Stimulated activated CD8-positive, alpha-beta memory T cell treated with anti-CD3 and anti-CD28 coated beads, Interleukin-7, amount 100 ng/mL, for 48 hours (primary cell): ENCODE results near the gene STK25.
"Not testable (repeated sequence)": the region's sequence is repeated elsewhere in the genome, so short reads cannot be mapped to it uniquely, and the experiment has no call there.

Experiments
- DNase-seq, 2 donors: peaks; one replicate each; pipeline ENCODE4 v3.0.0-alpha.2; 2020; ENCODE audit warnings: low read depth in 1 of 2; ENCODE audit errors: extremely low read depth in 1 of 2

STK25 gene

DNA sequence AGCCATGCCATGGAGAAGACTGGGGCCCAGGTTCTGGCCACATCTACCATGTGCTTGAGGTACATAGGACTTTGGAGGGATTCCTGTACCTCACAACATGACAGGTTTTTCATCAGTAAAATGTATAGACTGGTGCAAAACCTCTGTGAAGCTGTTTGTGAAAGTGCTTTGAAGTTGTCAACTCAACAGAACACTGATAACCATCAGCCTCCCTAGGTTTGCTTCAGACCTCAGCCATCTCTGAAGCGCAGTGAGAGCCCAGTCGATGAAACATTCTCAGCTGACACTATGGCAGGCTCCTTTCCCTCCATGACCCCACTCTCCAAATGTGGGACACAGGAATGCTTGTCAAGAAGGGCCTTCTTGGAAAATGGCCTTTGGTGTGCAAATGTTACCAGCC is 38.6 kb downstream of the STK25 start:
- no peak for DNase-seq

DNA sequence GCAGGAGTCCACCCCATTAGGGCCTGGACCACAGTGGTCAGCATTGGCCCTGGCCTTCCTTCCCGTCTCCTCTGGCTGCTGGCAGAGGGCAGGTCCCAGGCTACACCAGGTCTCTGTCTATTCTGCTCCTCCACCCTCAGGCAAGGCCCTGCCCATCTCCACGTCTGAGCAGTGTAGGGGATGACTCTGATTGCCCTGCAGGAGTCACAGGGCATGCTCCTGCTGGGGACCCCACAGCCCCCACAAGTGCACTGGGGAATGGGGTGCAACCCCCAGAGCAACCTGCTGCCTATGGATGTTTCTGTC is 40.0 kb downstream of the STK25 start:
- DNase-seq: no peak

GRCh38 chr2:241467777-241468475 is 40.5 kb downstream of the STK25 start:
- DNase-seq: no peak

DNA sequence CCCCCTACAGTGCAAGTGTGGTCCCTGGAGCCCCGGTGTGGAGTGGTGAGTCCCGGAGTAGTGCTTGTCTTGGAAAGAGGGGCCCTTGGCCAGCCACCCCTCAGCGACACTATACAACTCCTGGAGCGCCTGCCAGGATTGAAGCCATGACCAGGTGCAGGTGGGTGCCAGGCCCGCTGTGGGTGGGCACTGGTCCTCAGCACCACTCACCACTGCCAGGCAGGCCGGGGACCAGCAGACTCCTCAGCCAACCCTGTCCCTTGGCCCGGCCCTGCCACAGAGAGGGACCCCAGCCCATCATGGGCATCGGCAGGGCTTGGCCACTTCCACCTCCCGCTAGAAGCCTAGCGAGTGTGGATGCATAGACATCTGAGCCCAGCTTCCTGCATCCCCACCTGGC is 42.2 kb downstream of the STK25 start:
- DNase-seq: no peak

DNA sequence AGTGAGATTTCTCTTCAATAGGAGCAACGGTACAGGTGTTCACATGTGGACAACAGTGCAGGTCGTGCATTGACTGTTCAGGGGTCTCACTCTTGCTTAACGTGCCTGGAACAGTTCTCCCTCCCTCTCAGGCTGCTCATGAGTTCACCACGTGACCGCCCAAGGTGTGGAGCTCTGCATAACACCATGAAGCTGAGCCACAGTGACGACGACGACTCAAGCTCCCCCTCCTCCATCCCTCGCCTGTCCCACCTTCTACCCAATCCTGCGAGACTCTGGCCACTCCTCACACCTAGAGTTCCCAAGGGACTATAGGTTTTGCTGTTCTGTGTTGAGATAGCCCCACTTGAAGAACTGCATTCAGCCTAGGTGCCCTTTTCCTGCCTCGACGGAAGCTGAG is 42.8 kb downstream of the STK25 start:
- DNase-seq: no peak

DNA sequence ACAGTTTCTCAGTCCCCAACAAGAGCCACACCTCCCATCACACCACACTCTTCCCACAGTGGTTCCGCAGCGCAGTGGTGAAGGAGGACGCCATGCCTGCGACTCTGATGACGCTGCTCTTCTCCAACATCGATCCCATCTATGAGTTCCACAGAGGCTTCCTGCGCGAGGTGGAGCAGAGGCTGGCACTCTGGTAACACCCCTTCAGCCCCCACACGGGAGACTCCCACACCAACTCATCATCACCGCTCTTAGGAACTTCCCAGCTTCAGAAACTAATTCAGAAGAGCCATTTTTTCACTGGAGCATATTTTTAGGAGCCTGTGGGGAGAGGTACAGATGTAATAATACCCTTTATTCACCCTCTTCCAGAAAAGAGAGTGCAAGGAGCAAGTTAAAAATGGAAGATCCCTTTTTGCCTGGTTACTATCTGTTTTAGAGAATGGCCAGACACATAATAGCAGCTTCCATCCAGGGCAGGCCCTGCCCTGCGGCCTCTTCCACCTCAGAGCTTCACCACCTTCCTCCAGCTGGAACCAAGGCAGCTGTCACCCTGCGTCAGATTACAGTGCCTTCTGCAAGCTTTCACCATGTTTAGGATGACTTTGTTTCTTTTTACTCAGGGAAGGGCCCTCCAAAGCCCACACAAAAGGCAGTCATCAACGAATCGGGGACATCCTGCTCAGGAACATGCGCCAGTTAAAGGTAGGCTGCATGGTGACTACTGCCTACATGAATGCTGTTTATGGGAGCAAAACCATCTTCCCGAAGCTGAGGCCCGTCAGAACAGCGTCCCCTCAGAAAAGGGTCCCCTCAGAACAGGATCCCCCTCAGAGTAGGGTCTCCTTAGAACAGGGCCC is 44.9 kb downstream of the STK25 start:
- no peak for DNase-seq

DNA sequence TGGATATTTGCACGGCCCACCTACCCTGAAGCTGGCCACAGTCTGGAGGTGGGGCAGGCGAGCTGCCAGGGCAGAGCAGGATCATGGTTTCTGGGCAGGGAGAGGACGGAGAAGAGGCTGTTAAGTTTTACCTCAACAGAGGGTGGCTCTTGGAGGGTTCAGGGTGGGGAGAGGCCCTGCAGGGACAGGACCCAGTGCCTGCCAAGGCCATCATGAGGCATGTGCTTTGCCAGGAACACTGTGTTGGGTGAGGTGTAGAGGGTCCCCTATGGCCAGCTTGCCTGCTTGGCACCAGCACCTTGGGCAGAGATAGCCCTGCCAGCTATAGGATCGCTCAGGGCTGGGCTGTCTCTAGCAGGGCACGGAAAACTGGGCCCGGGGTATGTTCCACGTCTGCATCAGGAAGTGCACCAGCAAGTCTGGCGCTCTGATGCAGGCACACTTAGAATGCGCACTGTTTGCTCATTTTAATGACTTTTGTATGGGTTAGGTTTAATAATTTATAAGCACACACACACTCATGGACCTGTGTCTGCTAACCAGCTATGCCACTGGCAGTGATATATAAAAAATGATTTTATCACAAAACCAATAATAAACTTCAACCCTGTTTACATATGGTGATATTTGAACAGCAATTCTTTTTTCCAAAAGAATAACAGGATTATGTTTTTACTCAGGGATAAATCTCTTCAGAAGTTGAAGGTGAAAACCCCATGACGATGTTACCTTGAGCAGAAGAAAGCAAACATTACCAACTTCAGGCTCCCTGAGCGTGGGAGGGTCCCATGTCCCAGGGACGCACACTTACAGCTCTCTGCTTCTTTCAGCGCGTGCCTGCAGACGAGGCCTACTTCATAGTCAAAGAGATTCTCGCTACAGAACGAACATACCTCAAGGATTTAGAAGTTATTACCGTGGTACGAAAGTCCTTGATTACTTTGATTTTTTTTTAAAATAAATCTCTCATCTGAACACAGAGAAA is 46.4 kb downstream of the STK25 start:
- no peak for DNase-seq

GRCh38 chr2:241460631-241461030 is 47.8 kb downstream of the STK25 start:
- no peak for DNase-seq

DNA sequence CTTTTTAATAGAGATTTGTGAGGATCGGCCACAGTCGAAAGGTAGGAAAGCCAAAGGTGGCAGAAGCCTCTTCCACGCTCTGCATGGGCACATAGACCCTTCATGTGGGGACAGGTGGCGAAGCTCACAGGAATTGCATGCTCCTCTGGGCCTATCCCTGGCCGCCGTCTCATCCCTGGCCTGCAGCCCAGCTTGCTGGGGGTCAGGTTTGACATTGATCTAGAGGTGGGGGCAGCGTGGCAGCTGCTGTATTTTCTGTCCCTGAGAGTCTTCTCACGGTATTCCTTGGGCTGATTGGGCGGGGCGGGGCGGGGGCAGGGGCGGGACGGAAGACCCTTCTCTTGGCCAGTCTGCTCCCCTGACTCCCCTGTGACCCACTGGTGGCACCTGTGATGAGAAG is 48.9 kb downstream of the STK25 start:
- DNase-seq: no peak

- DNase-seq: no peak
Measured at GRCh38 chr2:241458687-241459086, 49.7 kb downstream of the STK25 start.

- DNase-seq: no peak
Measured at GRCh38 chr2:241456546-241456945, 51.8 kb downstream of the STK25 start.

DNA sequence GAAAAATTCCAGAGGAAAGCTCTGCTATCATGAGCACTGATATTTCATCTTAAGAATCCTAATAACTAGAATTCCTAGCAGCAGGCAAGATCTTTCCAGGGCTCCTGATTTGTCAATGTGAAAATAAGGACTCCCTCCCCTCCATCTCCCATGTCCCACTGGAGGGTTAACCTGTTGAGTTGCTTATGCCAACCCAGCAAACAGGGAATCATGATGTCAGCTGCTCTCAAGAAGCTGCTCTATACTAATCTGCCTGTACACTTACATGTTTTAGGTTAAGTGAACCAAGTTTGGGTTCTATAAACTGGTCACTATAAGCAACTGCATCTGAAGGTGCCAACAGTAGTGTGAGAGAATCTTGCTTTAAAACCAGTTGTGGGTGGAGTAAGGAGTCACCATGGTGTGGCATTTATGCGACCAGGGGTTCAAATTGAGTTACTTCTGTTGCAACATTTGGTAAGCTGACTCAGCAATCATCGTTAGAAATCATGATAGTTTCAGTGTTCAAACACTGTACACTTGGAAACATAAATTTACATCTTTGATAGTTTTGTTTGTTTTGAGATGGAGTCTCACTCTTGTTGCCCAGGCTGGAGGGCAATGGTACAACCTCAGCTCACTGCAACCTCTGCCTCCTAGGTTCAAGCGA is 53.4 kb downstream of the STK25 start:
- DNase-seq: no peak

- not testable (repeated sequence) for DNase-seq
Measured at GRCh38 chr2:241453919-241454318, 54.5 kb downstream of the STK25 start.

GRCh38 chr2:241451840-241452506 is 56.4 kb downstream of the STK25 start:
- no peak for DNase-seq

- not testable (repeated sequence) for DNase-seq
Measured at GRCh38 chr2:241450092-241450491, 58.3 kb downstream of the STK25 start.

GRCh38 chr2:241445426-241445825 is 63.0 kb downstream of the STK25 start:
- DNase-seq: no peak

DNA sequence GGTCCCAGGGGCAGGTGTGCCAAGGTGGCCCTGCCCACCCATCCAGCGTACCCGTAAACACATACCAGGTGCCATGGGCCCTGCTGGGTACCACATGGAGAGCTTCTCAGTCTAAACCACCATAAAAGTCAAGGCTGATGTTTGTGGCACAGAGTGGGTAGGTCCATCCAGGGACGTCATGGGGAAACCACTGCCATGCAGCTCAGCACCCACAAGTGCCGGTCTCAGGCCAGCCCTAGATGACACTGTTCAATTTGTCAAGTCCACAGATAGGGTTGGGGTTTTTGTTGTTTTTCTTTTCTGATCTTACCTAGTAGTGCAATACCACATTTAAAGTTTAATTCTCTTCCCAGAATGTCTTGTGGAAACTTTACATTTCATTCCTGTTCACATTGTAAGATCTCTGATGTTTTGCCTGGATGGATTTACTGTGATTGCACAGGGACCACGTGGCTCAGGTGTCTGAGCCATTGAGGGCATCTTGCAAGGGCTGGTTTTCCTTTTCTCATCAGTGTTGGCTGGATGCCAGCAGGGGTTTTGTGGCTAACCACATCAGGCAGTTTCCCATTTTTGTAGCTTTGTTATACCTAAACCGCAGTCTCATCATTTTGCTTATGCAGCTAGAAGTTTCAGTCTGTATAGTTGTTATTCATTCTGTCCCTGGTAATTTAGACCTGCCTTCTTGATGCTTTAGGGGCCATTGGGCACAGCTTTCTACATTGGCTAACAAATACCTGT is 64.7 kb downstream of the STK25 start:
- DNase-seq: peak; percentile 82 to 87
